ENCODE measurements around the gene ZNF883.

DNA sequence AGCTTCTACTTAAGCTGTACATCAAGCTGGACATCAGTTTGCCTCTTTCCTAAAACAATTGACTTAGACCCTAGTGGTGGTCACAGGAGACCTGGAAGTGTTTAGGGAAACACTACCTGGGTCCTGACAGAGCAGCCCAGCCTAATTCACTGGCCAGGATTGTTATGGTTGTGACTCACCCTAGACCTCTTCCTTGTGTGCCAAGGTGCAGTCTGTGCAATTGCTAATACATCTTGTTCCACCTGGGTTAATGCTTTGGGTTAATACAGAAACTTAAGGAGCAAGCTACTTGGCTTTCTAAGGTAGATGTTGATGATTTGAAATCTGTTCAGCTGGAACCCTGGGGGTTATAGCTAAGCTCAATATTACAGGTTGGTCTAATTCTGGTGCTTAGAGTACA lies 72.6 kb downstream of the ZNF883 start:
- TF ChIP-seq, protein P1, sequence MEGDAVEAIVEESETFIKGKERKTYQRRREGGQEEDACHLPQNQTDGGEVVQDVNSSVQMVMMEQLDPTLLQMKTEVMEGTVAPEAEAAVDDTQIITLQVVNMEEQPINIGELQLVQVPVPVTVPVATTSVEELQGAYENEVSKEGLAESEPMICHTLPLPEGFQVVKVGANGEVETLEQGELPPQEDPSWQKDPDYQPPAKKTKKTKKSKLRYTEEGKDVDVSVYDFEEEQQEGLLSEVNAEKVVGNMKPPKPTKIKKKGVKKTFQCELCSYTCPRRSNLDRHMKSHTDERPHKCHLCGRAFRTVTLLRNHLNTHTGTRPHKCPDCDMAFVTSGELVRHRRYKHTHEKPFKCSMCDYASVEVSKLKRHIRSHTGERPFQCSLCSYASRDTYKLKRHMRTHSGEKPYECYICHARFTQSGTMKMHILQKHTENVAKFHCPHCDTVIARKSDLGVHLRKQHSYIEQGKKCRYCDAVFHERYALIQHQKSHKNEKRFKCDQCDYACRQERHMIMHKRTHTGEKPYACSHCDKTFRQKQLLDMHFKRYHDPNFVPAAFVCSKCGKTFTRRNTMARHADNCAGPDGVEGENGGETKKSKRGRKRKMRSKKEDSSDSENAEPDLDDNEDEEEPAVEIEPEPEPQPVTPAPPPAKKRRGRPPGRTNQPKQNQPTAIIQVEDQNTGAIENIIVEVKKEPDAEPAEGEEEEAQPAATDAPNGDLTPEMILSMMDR (IDR thresholded peaks at IDR 0.05; ENCODE audit: insufficient read depth, low read length), result no peak
- TF ChIP-seq POLR2AphosphoS5 (IDR thresholded peaks at IDR 0.05; ENCODE audit: low read depth) (no peak), GABPA (IDR thresholded peaks at IDR 0.05; ENCODE audit: low read depth) (no peak), SPI1 (IDR thresholded peaks at IDR 0.05; ENCODE audit: borderline replicate concordance, low read depth) (no peak)
- TF ChIP-seq, protein P2, sequence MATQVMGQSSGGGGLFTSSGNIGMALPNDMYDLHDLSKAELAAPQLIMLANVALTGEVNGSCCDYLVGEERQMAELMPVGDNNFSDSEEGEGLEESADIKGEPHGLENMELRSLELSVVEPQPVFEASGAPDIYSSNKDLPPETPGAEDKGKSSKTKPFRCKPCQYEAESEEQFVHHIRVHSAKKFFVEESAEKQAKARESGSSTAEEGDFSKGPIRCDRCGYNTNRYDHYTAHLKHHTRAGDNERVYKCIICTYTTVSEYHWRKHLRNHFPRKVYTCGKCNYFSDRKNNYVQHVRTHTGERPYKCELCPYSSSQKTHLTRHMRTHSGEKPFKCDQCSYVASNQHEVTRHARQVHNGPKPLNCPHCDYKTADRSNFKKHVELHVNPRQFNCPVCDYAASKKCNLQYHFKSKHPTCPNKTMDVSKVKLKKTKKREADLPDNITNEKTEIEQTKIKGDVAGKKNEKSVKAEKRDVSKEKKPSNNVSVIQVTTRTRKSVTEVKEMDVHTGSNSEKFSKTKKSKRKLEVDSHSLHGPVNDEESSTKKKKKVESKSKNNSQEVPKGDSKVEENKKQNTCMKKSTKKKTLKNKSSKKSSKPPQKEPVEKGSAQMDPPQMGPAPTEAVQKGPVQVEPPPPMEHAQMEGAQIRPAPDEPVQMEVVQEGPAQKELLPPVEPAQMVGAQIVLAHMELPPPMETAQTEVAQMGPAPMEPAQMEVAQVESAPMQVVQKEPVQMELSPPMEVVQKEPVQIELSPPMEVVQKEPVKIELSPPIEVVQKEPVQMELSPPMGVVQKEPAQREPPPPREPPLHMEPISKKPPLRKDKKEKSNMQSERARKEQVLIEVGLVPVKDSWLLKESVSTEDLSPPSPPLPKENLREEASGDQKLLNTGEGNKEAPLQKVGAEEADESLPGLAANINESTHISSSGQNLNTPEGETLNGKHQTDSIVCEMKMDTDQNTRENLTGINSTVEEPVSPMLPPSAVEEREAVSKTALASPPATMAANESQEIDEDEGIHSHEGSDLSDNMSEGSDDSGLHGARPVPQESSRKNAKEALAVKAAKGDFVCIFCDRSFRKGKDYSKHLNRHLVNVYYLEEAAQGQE (IDR thresholded peaks at IDR 0.05; ENCODE audit: insufficient replicate concordance, low read depth), result no peak
